Raji (cell line): ENCODE data around the gene DOCK3.

Experiments used
- POLR2A ChIP-seq: IDR thresholded peaks from 2 replicates; pipeline ENCODE4 v1.6.1; 2011; ENCODE audit warnings: low read depth, low read length, control low read depth; ENCODE audit not compliant: insufficient read depth

The DOCK3 gene

DNA sequence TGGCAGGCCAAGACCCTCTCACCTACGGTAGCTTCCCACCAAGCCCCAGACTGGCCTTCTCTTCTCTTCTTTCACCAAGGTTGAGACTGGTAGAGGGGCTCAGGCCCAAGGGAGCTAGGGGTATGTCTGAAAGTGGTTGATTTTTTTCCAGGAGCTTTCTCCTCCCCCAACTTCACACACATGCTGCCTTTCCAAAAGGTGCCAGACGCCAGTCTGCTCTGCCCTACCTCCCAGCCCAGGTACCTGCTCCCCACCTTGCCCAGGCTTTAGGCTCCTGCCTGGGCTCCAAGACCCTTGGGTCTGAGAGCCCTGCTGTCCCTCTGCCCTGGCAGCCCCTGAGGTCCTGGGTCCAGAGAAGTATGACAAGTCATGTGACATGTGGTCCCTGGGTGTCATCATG lies 29.3 kb upstream of the DOCK3 start:
- no peak for TF ChIP-seq POLR2A

DNA sequence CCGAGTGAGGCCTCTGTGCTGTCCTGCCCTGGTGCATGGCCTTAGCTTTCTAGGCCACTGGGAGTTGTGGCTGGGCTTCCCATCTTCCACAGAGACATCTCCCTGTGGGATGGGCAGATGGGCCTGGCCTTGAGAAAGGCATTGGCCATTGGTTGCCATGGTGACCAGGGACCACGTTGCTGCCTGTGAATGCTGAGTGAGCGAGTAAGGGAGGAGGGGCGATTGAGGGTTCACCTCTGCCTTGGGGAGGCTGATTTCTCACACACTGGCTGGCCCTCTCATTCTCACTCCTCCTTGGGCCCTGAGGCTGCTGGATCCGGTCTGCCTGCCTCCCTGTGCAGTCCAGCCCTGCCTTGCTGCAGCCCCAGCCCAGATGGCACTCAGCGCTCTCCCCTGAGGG lies 26.4 kb upstream of the DOCK3 start:
- TF ChIP-seq POLR2A = no peak

DNA sequence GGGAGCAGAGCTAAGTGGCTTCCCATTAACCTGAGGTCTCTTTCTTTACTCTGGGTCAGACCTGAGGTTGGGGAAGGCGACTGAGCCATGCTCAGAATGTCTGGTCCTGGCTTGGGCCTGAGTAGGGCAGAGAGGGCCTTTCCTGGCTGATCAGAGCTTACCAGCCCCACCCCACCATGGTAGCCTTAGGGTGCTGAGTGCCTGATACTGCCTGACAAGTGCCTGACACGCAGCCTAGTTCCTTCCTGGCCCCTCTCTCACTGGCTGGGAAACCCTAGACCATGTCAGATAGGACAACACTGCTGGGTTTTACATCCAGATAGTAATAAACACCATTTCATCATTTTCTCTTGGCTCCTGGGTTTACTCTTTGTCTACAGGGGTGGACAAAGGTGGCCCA lies 25.8 kb upstream of the DOCK3 start:
- TF ChIP-seq POLR2A = no peak

DNA sequence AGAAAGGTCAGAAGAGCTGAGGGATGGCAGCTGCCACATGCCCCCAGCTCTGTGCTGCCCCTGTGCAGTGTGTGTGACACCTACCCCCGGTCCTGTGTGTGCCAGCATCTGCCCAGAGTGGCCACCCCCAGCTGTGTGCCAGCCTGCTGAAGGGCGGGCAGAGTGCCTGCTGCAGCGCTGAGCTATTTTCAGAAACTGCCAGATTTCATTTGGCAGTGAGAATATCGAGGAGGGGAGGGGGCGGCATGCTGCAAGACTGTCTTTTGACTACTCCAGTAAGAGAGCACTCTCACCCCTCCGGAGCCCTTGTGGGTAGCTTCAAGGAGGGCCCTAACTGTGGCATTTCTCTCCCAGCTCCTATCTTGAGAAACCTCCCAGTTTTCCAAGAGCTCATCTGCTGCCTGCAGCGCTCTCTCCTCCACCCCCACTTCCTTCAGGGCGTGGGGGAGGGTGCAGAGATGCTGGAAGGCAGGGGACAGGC lies 25.2 kb upstream of the DOCK3 start:
- TF ChIP-seq POLR2A = no peak

DNA sequence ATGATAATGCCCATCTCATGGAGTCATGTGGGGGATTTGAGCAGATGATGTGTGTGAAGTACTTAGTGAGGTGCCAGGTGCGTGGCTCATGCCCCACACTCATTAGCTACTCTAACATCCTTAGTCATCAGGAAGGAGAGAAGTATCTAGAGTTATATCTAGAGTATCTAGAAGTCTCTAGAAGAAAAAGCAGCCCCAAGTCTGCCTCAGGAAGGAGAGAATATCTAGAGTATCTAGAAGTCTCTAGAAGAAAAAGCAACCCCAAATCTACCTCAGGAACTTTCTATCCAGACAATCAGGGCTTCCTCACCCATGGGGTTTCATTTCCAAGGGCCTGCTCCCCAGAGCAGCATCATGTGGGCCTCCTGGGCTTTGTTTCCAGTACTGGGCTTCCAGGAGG lies 24.7 kb upstream of the DOCK3 start:
- no peak for TF ChIP-seq POLR2A

DNA sequence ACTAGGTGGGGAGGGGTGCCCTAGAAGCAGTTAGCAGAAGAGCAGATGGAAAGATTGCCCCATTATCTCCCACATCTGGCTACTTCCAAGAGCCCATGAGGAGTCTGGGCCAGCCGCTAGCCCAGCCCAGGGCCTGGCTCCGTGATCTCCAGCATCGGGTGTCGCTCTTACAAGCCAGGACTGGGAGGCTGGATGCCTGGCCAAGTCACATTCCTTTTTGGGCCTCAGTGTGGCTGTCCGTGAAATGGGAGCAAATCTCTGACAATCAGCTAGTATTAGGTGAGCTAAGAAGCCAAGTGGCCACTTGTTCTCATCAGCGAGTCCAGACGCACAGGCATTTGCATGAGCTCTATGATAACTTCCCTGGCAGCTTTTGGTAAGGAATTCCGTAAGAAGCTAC lies 23.3 kb upstream of the DOCK3 start:
- TF ChIP-seq POLR2A = no peak

DNA sequence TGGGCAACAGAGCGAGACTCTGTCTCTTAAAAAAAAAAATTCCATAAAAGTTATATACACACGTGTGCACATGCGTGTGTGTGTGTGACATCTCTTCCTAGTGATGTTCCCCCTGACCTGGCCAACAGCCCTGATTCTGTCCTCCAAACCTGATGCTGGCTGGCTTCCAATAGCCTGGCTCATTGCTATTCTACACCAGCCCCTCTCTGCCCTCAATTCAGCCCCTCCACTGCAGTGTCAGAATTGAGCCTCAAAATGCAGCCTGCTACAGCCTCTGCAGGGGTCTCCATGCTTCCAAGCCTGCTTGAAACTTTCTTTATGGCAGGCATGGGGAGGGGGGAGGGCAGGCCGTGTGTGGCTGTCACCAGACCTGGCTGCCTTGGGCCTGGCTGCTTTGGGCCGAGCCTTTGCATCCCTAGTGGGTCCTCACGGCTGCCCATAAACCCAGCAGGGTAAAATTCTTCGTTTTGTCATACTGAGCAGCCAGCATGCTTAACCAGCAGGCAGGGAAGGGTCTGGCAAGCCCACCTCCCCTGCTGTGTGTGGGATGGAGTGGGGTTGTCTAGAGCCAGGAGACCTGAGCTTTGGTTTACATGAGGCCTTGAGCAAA lies 22.7 kb upstream of the DOCK3 start:
- TF ChIP-seq POLR2A = no peak

DNA sequence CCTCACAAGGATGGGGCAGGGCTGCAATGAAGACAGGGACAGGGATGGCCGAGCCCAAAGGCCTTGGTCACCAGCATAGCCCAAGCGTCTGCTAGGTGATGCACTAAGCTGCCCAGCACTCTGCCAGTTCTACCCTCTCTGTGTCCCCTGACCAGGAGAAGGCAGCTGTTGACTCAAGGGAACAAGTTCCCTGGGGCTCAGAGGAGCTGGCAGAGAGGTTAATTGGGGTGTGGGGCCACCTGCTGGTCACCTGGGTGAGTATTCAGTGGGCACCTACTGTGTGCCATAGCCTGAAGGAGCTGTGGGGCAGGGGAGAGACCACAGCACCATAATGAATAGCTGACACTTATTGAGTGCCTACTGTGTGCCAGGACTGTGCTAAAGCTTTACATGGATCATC lies 22.0 kb upstream of the DOCK3 start:
- no peak for TF ChIP-seq POLR2A

DNA sequence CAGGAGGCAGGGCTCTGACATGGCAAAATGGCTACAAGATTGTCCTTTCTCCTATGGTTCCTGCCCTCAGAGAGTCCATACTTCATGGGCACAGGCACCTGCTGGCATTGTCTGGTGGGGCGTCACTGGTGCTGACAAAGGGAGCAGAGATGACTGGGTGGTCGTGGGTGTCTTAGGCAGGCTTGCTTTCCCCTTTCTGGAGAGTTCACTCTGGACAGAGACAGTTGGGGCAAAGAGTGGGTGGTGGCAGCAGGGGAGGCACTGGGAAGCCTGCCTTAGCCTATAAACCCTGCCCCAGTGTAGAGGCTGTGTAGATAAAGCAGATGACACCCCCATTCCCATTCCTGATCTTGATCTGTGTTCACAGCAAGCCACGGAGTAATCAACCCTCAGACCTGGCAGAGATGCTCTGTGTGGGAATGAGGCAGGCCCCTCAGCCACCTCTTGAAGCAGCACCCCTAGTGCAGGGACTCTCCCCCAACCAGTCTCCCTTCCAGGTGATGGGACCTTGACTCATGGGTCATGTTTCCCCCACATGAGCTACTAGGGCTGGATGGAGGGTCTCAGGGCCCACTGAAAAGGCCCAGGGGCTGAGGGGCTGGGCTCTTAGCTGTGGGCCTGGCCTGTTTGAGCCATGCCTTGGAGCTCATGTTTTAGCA lies 20.7 kb upstream of the DOCK3 start:
- TF ChIP-seq POLR2A = no peak

DNA sequence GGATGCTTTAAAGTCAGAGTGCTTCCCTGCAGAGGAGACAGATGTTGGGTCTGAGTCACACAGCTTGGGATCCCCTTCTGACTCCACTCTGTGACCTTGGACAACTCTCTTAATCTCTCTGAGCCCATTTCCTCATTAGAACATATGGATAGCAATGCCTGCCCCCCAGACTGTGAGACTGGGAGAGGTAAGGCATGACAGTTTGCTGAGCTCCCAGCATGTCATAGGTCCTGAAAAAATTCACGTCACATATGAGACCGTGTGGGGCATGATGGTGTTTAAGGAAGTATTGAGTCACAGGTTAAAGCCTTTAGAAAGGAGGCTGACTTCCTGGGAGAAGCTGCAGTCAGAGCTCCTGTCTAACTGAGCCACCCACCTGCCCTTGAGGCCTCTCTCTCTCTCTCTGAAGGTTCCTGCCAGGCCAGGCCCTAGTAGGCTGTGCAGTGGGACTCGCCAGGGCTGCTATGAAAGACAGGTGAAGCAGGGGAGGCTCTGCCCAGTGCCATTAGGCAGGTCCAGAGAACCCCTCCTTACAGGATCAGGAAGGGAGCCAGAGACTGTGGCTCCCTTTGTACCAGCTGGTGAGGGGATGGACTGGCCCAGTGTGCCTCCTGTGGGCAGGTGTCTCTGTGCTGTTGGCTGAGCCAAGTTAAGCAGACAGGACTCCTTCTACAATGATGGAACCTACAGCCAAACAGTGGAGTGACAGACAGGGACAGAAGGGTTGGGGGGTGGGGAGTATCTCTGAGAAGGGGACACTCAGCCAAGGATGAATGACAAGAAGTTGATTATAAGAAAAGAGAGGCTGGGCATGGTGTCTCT lies 19.5 kb upstream of the DOCK3 start:
- TF ChIP-seq POLR2A = no peak

DNA sequence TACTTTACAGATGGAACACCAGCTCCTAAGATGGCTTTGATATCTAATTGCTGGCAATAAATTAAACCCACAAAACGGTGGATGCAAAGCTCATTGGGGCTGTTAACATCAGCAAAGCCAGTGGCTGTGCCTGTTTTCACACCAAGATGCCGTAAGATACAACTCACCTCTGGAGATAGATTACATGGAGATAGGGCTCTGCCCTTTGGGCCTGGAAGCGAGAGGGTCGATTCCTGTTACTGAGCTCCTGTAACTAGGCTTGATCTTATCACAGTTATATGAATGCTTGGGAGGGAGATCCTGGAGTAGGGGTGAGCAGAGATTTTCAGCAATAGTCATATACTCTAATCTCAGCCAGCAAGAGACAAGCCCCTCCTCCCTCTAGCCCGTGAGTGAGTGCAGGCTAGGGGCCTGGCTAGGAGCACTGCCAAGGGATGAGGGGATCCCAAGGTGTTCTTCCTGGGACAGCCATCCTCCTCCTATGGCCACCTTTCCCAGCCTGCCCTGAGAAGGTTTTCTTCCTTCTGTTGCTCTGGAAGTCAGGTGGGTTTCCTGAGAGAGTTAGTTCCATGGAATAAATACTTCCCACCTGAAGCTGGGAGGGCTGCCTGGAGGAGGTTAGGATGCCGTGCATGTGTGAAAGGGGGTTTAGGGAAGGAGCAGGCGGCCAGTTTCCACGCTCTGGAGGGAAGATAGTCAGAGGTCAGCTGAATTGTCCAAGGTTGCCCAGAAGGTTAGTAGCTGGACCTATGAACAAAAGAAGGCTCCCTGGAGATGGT lies 18.1 kb upstream of the DOCK3 start:
- TF ChIP-seq POLR2A = no peak

DNA sequence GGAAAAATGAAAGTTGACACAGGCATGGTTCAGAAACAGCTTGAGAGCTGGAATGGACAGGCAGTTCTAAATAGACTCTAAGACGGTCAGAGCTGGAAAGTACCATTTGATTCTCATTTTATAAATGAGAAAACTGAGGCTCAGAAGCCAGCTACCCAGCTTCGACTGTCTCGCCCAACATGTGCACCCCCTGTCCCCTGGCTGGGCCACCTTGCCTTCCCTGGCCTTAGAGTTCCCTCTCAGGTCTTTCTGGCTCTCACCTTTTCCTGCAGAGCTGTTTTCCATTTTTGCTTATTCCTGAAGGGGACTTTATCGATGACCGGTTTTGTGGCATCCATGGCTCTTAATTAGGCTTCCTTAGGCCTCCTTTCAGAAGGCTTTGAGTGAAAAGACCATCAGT lies 17.3 kb upstream of the DOCK3 start:
- no peak for TF ChIP-seq POLR2A

DNA sequence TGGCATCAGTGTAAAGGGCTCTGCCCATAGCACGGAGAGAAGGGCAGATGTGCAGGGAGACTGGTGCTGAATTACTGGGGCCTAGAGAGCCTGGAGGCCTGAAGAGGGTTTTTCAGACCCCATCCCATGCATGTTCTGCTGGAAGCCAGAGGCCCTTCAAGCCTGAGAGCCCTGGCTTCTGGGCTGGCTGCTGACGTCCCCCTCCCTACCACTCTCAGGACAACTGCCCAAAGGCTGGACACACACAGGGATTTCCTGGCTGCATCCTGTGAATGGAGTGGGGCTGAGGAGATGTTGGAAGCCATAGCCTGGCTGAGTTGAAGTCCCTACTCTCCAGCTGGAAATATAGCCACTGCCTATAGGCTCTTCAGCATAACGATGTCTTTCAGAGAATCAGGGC lies 16.9 kb upstream of the DOCK3 start:
- TF ChIP-seq POLR2A = no peak

DNA sequence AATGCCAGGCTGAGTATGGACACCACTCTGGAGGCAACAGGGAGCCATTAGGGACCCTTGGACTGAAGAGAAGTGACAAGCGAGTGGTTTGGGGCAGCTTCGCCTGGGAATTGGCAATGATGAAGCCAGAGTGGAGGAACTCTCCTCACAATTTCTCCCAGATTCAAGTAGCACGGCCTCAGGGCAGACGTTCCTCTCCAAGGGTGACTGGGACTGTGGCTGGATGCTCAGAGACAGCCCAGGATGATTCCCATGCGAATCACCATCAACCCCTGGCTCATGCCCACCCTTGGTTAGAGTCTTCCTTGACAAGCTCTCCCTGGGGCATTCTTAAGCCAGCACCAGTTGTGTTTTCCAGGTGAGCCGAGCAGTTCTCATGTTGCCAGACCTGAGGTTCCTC lies 16.3 kb upstream of the DOCK3 start:
- no peak for TF ChIP-seq POLR2A

DNA sequence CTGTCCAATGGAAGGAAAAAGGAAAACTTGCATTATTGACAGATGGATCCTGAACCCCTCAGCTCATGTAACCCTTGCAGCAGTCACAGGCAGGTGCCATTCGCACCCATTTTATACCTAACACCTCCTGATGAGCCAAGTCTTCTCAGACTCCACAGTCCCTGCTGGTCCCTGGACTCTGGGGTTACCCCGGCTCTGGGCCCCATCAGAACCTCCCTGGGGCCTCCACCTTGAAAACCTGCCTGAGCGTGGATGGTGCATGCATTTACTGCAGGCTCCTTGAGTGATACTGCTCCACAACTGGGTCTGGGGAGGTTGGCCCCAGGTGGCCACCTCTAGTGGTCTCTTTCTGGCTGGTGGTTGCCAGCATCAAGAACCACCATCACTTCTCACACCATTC lies 15.9 kb upstream of the DOCK3 start:
- no peak for TF ChIP-seq POLR2A
